GM04504 (cell line): ENCODE data around the gene ABAT.
"Not testable (repeated sequence)": the region's sequence is repeated elsewhere in the genome, so short reads cannot be mapped to it uniquely, and the experiment has no call there.

Experiments used
- DNase-seq: peaks from one replicate; pipeline ENCODE4 v3.0.0-alpha.2; 2012; ENCODE audit warnings: low read depth

ABAT gene

DNA sequence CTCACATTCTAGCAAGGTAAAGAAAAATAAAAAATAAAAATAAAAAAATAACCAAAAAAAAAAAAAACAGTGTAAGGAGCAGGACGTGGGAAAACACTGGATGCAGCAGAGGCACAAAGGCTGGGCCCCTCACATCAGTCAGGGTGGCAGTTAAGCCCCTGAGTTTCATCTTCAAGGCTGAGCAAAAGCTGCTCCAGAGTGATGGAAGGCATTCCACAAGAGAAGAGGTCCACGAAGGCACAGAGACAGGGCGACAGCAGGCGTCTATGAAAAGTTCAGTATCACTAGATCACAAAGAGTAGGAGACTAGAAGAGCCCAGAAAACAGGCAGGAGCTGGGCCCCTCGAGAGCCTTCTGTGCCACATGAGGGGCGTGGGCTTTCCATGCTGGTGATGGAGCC lies 111.0 kb downstream of the ABAT start:
- no peak for DNase-seq

DNA sequence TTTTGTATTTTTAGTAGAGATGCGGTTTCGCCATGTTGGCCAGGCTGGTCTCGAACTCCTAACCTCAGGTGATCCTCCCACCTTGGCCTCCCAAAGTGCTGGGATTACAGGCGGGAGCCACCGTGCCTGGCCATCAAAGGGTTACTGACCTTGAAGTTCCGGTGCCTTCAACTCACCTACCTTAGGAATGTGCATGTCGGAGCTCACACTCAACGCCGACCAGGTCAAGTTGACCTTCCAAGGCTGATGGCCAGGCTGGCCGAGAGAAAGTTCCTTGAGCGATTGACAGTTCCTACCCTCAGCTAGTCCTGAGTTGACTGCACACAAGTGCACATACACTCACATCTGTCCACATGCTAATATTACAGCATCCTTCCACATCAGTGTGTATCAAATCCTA lies 111.9 kb downstream of the ABAT start:
- not testable (repeated sequence) for DNase-seq

DNA sequence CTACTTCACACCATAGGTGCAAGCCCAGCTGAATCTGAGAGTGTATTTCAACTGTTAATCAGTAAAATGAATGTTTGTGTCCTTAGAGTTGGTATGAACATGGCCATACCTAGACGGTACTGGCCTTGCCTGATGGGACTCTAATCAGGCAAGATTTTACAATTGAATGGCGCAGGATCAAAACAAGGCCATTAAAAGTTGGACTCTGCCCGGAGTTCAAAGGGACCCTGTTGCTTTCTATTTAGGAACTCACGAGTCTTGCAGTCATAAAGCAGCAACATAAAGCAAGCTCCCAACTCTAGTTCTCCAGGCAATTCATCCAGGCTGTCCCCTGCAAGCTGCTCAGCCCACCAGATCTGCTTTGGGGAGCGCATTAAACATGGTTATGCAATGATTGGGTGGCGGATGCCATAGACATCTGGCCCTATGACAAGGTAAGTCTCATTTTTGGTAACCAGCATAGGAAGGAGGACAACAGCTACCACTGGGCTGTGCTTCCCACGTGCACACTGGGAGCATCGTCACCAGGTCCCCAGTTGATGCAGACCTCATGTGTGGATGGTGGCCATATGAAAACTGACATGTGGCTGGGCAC lies 114.3 kb downstream of the ABAT start:
- DNase-seq, result no peak

DNA sequence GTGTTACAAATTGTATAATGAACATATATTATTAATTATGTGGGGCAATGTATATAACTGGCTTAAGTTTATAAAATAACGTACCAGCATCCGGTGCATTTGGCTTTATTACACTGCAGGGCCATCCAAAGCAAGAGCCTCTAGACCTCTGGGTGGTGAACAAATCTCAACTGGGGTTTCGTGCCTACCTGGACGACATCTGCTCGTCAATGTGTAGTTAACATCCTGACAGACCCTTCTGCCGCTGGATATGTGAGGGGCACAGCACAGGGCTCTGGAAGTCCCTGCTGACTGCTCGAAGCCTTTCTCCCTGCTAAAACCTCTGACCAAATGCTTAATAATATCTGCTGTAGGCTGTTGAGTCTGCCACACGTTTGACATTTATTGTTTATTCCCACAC lies 120.7 kb downstream of the ABAT start:
- no peak for DNase-seq

DNA sequence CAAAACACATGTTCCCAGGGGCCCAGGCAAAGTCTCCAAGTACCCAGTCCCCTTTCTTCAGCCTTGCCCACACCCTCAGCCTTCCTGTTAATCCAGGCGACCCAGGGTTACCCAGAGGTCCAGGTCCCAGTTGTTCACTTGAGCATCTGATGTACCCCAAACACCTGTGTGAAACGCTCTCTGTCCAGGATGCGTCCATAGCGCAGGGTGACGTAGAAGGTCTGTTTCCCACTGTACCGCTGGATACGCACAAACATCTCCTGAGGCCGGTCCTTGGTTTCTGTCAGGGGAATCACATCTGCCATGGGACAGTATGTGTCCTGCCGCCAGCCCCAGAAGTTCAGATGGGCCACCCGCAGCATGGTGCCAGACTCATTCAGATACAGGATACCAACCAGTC lies 121.4 kb downstream of the ABAT start:
- no peak for DNase-seq

DNA sequence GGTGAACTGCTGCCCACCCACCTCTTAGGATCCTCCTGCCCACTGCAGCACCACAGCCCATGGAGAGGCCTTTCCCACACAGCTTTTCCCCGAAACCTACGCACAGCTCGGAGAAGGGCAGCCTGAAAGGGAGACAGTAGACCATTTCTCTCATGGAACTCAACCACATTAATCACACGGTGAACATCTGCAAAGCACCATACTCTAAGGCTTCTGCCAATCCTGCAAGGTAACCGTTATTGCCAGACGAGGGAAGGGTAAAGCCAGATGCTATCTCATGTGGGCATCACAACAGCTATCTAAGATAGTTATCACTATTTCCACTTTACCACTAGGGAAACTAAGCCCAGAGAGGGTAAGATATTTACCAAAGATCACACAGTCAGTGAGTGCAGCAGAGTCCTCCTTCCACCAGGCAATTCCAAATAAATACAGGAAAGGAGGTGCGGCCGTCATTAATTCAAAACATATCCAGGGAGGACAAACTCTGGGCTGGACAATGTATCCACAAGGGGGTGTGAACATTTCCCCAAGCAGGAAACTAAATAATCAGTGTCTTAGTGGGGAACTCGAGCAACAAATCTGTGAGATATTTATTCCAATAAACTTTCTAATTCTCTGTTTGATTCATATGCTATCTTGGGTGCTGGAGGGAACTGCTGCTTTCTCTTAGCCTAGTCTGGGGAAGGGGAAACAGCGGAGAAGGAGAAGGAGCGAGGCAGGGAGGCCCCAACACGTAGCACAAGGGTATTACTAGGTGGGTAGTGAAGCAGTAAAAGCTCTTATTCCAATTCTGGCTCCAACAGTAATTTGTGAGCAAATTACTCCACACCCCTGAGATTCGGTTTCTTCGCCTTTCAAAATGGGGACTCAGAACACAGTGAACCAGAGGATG lies 122.3 kb downstream of the ABAT start:
- no peak for DNase-seq

DNA sequence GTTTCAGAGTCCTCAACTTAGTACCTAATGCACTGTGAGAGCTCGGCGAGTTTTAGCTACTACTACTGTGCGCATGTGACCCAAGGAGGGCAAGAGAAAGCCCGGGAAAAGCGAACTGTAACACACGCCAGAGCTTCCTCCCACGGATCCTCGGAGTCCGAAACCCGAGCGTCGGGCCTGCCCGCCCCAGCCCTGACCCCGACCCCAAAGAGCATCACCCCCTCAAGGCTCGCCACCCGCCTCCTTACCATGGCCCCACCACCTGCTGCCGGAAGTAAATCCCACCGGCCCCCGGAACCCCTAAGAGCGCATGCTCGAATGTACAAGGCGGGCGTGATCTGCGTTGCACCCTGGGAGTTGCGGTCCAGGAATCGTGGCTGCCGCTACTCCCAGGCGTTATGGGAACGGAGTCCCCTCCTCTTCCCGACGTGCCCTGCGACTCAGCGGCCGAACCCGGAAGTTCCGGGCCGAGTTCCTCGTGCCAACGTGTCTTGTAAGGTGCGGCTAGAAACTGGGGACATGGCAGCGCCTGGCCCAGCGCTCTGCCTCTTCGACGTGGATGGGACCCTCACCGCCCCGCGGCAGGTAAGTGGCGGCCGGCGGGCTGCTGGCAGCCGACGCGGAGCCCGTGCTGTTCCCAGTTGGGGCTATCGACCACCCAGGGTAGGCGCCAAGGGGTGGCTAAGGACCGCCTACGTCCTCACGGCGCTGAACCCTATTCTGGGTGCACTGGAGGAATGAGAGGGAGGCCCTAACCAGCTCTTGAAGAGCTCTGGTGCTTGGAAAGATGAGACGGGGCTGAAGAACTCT lies 123.2 kb downstream of the ABAT start, which contains the start of the genes PMM2 and TMEM186:
PMM2 (plus strand) TSS at position 476 of the 810 bp plus-strand sequence; CDS start at position 520, 44 bp downstream.
TMEM186 (minus strand) TSS at position 276 of the 810 bp plus-strand sequence; CDS start at position 251, 25 bp downstream.
- peak; percentile 90 for DNase-seq

DNA sequence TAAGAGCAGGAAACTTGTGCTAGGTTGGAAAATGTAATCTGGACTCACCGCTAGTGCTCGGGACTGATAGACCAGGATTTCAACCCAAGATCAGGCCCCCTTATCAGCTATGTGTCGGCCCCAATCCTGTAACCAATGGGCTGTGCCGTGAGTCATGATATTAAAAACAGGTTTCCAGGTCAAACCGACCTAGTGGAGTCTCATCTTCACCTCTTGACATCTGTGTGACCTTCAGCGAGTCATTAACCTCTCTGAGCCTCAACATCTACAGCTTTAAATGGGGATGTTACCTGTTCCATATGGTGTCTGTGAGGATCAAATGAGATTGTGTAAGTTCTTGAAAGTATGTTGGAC lies 123.7 kb downstream of the ABAT start:
- peak; percentile 9 for DNase-seq

DNA sequence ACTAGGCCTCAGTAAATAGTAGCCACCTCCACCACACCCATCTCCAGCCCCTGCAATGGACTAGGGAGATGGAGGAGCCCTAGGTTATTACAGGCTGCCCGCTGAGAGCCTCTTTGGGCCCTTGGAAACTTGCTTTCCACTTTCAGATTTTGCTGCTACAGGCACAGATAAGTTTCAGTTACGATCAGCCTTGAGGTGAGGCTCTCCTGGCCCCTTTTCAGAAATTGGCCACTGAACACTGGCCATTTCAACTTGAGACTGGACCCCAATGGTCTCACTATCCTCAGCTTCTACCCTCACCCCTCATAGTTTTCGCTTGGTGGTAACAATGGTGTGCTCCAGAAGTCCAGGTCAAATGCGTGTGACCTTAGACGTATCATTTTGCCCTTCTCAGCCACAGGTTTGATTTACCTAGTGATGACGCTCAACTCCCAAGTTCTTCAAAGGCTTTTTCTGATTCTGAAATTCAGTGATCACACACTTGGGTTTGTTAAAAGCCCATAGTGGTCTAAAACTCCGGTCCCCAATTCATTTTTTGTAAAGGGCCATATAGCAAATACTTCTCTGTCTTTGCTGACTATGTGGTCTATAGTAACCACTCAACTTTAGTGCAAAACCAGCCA lies 124.2 kb downstream of the ABAT start:
- DNase-seq, result no peak

DNA sequence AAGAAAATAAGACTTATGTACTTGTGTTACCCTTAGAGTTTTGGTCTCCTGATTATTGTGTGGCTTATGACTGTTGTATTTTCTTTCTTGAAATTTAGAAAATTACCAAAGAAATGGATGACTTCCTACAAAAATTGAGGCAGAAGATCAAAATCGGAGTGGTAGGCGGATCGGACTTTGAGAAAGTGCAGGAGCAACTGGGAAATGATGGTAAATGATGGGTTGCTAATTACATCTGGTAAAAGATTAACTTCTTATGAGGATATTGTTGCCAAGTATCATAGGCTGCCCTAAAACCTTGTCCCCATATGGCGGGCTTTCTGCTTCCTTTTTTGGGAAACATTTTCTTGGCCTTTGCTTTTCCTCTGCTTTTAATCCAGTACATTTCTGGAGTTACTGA lies 127.3 kb downstream of the ABAT start:
- no peak for DNase-seq

DNA sequence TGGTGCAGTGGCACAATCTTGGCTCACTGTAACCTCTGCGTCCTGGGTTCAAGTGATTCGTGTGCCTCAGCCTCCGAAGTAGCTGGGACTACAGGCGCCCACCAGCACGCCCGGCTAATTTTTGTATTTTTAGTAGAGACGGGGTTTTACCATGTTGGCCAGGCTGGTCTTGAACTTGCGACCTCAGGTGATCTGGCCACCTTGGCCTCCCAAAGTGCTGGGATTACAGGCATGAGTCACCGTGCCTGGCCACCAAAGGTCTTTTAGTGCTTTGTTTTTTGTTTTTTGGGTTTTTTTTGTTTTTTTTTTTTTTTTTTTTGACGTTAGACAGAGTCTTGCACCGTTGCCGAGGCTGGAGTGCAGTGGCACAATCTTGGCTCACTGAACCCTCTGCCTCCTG lies 129.3 kb downstream of the ABAT start:
- not testable (repeated sequence) for DNase-seq

DNA sequence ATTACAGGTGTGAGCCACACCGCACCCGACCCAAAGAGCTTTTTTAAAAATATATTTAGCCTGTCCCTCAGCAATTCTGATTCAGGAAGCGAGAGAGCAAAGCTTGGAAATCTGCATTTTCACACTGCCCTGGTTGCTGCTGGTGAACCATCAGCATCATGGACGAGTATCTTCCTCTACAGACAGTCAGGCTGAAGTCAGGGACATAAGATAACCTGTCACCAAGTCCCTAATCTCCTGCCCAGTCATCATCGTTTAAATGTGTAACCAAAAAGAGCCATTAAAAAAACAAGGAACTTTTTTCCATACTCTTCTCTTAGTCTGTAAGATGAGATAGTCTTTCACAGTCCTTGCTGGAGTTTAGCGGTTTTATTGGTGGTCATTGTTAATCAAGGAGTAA lies 129.9 kb downstream of the ABAT start:
- no peak for DNase-seq

DNA sequence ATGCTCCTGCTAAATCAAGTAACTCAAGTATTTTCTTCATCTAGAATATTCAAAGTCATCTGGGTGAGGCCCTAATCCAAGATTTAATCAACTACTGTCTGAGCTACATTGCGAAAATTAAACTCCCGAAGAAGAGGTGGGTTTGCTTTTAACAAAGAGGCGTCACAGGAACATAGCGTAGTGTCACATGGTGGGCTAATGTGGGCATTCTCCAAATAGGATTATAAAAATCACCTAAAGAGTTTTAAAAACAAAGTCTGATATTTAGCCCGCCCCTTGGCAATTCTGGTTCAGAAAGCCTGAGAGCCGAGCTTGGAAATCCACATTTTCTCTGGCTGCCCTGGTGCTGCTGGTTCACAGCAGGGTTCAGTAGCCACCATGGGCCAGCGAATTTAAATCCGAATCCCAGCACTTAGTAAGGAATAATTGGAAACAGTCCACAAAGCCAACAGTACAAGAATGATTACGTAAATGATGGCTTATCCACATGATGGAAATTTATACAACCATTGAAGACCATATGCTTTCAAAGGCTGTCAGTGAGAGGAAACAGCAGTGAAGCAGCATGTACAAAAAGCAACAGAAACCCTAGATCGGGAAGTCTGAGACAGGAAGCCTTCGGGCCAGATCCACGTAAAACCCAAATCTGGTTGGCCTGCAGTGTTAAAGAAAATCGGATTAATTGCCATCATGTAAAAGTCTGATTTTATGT lies 132.0 kb downstream of the ABAT start:
- no peak for DNase-seq

DNA sequence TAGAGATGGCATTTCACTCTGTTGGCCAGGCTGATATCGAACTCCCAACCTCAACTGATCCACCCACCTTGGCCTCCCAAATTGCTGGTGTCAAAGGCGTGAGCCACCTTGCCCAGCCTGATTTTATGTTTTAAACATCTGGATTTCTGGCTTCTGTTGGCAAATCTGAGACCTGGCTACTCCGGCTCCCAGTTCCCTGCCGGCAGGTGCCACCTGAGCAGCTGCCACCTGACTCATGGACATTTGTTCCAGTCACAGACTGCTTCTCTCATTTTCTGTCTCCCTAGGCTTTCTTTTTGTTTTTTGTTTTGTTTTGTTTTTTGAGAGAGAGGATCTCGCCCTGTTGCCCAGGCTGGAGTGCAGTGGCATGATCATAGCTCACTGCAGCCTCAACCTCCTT lies 132.8 kb downstream of the ABAT start:
- no peak for DNase-seq

DNA sequence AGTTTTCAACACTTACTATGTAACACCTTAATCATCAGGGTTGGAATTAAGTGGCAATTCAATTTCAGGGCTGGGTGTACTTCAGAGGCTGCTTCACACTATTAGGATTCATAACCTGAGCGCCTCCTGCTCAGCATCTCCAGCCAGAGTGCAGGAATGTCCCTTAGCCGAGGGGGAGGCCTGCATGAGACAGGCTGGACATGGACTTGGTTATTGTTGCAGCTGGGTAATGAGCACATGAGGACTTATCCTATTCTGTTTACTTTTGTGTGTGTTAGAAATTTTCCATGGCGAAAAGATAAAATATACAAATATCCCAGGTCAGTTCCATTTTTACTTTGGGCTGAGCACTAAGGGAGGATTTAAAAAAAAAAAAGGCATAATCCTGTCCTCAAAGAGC lies 133.6 kb downstream of the ABAT start:
- no peak for DNase-seq

DNA sequence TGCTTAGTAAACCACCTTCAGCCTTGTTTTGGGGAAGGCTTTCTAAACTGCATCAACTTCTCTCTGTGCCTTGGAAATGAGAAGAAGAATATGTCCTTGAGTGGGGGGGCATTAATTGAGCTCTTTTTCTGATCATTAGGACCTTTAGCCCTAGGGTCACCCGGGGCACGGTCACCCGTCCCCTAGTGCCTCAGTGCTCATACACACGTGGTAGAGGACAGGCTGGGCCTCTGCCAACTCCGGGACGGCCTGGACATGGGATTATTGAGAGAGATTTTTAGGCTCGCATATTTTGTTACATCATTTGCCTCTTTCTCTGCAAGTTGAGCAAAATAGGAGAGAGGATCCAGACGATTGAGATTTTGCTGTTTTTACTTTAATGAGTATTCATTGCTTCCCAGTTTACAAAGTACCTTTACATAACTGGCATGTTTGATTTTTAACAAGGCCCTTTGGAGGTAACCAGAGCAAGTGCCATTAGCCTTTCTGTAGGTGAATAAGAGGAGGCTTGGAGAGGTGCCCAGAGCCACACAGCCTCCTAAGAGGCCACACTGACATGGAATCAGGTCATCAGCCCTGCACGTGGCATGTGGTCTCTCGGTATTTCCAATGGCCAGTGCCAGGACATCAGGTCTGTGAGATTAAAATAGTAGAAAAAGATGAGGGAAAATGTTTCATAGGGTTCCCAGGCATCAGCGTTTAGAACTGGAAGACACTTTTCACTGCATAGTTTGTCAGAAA lies 134.4 kb downstream of the ABAT start:
- no peak for DNase-seq

DNA sequence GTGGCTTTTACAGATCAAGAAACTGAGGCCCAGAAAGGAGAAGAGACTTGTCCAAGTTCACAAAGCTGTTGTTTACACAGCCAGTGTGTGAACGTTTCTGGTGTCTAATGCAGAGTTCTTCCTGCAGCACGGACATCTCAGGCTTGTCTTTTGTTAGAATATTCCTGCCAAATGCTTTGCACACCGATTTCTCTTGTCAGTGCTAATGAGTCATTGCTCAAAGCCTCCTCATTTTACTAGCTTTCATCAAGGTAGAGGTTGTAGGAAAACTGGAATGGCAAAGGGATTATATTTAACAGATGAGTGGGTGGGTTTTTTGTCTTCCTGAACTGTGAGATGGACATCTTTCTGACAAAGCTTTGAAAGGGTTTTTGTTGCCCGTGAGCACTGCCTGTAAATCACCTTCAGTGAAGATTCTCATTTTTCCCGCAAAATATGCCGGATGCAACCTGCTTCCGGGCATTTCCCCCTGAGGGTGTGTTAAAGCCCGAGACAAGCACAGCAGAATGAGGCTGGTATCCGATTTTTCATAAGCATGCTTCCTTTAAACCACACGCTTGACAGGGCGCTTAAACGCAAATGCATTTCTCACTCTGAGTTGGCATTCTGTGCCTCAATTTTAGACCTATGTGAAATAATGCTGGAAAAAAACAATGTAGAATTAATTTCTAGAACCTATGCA lies 137.9 kb downstream of the ABAT start:
- no peak for DNase-seq

DNA sequence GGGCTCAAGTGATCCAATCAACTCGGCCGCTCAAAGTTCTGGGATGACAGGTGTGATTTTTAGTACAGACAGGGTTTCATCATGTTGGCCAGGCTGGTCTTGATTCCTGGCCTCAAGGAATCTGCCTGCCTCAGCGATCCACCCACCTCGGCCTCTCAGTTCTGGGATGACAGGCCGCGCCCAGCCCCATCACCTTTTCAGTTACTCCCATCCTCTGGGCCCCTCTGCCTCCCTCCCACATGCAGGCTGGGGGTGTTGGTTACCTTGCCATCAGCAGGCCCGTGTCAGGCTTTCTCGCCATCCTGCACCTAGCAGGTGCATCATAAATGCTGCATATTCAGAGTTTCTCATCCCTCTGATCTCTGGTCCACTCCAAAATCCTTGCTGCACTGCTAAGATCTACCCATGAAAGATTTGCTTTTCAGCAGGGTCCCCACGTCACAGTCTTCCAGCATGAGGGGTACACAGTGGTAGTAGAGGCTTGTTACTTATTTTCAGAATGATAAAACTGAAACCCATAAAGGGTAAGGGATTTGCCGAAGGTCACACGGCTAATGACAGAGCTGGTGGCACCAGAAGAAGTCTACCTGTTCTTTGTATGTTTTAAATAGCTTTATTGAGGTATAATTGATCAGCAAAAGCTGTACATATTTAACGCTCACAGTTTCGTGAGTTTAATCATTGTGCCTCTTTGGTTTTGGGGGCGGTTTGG lies 139.8 kb downstream of the ABAT start:
- DNase-seq, result no peak

DNA sequence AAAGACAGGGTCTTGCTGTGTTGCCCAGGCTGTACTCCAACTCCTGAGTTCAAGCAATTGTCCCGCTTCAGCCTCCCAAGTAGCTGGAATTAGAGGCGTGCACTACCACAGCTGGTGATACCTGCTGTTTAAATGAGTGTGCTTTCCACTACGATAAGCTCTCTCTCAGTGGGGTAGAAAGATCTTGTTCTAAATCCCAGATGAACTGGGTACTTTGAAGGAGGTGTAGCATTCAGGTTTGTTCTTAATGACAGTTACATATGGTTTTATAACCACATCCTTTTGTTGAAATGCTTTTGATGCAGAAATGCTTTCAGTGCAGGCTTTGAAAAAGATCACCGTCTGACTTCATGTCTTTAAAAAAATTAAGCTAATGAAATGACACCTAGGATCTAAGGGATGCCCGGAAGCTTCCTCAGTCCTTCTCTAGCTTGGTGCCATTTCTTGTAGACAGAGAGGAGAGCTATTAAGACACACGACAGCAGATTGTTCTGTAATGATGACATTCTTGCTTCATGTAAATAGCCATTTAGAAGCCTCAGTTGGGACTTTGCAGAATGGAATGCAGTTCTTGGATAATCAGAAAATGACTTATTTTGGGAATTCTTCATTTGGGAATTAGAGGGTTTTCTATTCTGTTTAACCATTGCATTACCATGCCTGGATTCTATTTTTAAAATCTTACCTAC lies 142.7 kb downstream of the ABAT start:
- no peak for DNase-seq
